HEK293 (cell line): Measurements from ENCODE around the gene HS6ST3.

ENCODE experiments used
- CTCF ChIA-PET: fragments of 350-600 bp; formaldehyde crosslinking; extraction: SDS; loops from one replicate; lab custom pipeline; 2021; ENCODE audit warnings: antibody characterized with exemption; lab: Yijun Ruan, JAX
- POLR2A ChIA-PET: fragments of 300-600 bp; formaldehyde crosslinking; extraction: SDS; loops from one replicate; lab custom pipeline; 2020; ENCODE audit warnings: antibody characterized with exemption, inconsistent platforms; lab: Yijun Ruan, JAX
- H3K27ac ChIP-seq: fragments of 200-500 bp; sonication (Bioruptor generic); 2 replicates; pipeline ENCODE4 v1.5.1; 2014; ENCODE audit warnings: low read depth, low read length, control low read depth, inconsistent platforms; ENCODE audit errors: extremely low read depth
- H3K36me3 ChIP-seq, 2 experiments: fragments of 200-500 bp in 1 of 2; sonication (Bioruptor generic) in 1 of 2; 1 replicate in 1 of 2; 2 replicates in 1 of 2; pipeline ENCODE4 v1.5.1; 2014 to 2017; ENCODE audit warnings: inconsistent platforms in 2 of 2, low read length in 2 of 2; ENCODE audit not compliant: control insufficient read depth in 2 of 2, insufficient read depth in 1 of 2
- H3K4me1 ChIP-seq: fragments of 200-500 bp; sonication (Bioruptor generic); 2 replicates; pipeline ENCODE4 v1.5.1; 2014; ENCODE audit warnings: mild to moderate bottlenecking, low read length, inconsistent platforms; ENCODE audit not compliant: control insufficient read depth, insufficient read depth
- H3K4me3 ChIP-seq: 2 replicates; pipeline ENCODE4 v1.5.1; 2011; ENCODE audit warnings: low read depth, mild to moderate bottlenecking, control low read depth, low read length, moderate library complexity
- H3K9me3 ChIP-seq: fragments of 200-500 bp; sonication (Bioruptor generic); 2 replicates; pipeline ENCODE4 v1.5.1; 2014; ENCODE audit warnings: low read depth, low read length, inconsistent platforms; ENCODE audit not compliant: control insufficient read depth, insufficient read depth
- GLI4 ChIP-seq: fragments of 450-650 bp; formaldehyde crosslinking; IDR thresholded peaks from 2 replicates; pipeline ENCODE4 v1.5.1; 2016; ENCODE audit warnings: missing biosample characterization, missing genetic modification characterization
- MZF1 ChIP-seq: fragments of 450-650 bp; formaldehyde crosslinking; IDR thresholded peaks from 2 replicates; pipeline ENCODE4 v1.5.1; 2017; ENCODE audit warnings: missing biosample characterization, missing genetic modification characterization, borderline replicate concordance
- SALL2 ChIP-seq: fragments of 450-650 bp; formaldehyde crosslinking; IDR thresholded peaks from 2 replicates; pipeline ENCODE4 v1.5.0; 2017; ENCODE audit warnings: missing biosample characterization, mild to moderate bottlenecking, missing genetic modification characterization, borderline replicate concordance
- SETDB1 ChIP-seq: IDR thresholded peaks from one replicate; pipeline ENCODE4 v1.6.1; 2017; ENCODE audit warnings: mild to moderate bottlenecking, low read length, moderate library complexity, mixed read lengths; ENCODE audit not compliant: insufficient read length
- YY1 ChIP-seq: fragments of 450-650 bp; formaldehyde crosslinking; IDR thresholded peaks from 2 replicates; pipeline ENCODE4 v1.5.1; 2018; ENCODE audit warnings: missing biosample characterization, missing genetic modification characterization
- ZBTB1 ChIP-seq: fragments of 450-650 bp; formaldehyde crosslinking; IDR thresholded peaks from 2 replicates; pipeline ENCODE4 v1.5.1; 2016; ENCODE audit warnings: missing biosample characterization, missing genetic modification characterization
- ZNF16 ChIP-seq: fragments of 450-650 bp; formaldehyde crosslinking; IDR thresholded peaks from 2 replicates; pipeline ENCODE4 v1.5.1; 2016; ENCODE audit warnings: low read depth, missing biosample characterization, missing genetic modification characterization
- ZNF621 ChIP-seq: fragments of 450-650 bp; formaldehyde crosslinking; IDR thresholded peaks from 2 replicates; pipeline ENCODE4 v1.5.1; 2017; ENCODE audit warnings: missing biosample characterization, missing genetic modification characterization
- ZNF658 ChIP-seq: fragments of 450-650 bp; formaldehyde crosslinking; IDR thresholded peaks from 2 replicates; pipeline ENCODE4; 2016; ENCODE audit warnings: missing biosample characterization, missing genetic modification characterization
- ZNF785 ChIP-seq: fragments of 450-650 bp; formaldehyde crosslinking; IDR thresholded peaks from 2 replicates; pipeline ENCODE4 v1.5.1; 2016; ENCODE audit warnings: missing biosample characterization, missing genetic modification characterization
- TF ChIP-seq, protein P1 (sequence below): fragments of 450-650 bp; formaldehyde crosslinking; IDR thresholded peaks from 2 replicates; pipeline ENCODE4 v1.5.1; 2016; ENCODE audit warnings: missing biosample characterization, missing genetic modification characterization
- TF ChIP-seq, protein P2 (sequence below): fragments of 450-650 bp; formaldehyde crosslinking; IDR thresholded peaks from 2 replicates; pipeline ENCODE4 v1.5.1; 2016; ENCODE audit warnings: missing biosample characterization, missing genetic modification characterization
- TF ChIP-seq, protein P3 (sequence below): fragments of 450-650 bp; formaldehyde crosslinking; conservative IDR thresholded peaks from 2 replicates; pipeline ENCODE4 v1.5.1; 2016; ENCODE audit warnings: low read depth, missing biosample characterization, missing genetic modification characterization
- TF ChIP-seq, protein P4 (sequence below): fragments of 450-650 bp; formaldehyde crosslinking; IDR thresholded peaks from 2 replicates; pipeline ENCODE4 v1.5.1; 2016; ENCODE audit warnings: missing biosample characterization, missing genetic modification characterization
- TF ChIP-seq, protein P5 (sequence below): fragments of 450-650 bp; formaldehyde crosslinking; IDR thresholded peaks from 2 replicates; pipeline ENCODE4 v1.5.1; 2016; ENCODE audit warnings: missing biosample characterization, missing genetic modification characterization
- TF ChIP-seq, protein P6 (sequence below): fragments of 450-650 bp; formaldehyde crosslinking; IDR thresholded peaks from 2 replicates; pipeline ENCODE4 v1.5.1; 2016; ENCODE audit warnings: missing biosample characterization, missing genetic modification characterization
- TF ChIP-seq, protein P7 (sequence below): fragments of 450-650 bp; formaldehyde crosslinking; IDR thresholded peaks from 2 replicates; pipeline ENCODE4 v1.5.1; 2016; ENCODE audit warnings: missing biosample characterization, missing genetic modification characterization, low read depth

HS6ST3 gene

DNA sequence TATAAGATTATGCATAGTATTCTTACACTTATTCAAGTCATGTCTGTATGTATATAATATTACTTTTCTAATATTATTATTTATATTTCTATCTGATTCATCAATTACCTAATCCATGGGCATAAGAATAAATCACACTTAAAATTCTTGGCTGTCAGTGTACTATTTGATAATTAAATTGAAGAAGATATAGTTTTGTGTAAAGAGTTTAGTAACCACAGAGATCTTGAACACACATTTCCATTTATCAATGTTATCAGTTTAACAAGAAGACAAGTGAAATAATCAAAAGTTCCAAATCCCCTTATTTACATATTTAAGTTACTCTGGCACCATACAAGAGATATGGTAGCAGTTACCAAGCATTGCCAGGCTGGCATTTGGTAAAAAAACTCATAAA is 659.9 kb downstream of the HS6ST3 start (continued):
- TF ChIP-seq, protein P1, sequence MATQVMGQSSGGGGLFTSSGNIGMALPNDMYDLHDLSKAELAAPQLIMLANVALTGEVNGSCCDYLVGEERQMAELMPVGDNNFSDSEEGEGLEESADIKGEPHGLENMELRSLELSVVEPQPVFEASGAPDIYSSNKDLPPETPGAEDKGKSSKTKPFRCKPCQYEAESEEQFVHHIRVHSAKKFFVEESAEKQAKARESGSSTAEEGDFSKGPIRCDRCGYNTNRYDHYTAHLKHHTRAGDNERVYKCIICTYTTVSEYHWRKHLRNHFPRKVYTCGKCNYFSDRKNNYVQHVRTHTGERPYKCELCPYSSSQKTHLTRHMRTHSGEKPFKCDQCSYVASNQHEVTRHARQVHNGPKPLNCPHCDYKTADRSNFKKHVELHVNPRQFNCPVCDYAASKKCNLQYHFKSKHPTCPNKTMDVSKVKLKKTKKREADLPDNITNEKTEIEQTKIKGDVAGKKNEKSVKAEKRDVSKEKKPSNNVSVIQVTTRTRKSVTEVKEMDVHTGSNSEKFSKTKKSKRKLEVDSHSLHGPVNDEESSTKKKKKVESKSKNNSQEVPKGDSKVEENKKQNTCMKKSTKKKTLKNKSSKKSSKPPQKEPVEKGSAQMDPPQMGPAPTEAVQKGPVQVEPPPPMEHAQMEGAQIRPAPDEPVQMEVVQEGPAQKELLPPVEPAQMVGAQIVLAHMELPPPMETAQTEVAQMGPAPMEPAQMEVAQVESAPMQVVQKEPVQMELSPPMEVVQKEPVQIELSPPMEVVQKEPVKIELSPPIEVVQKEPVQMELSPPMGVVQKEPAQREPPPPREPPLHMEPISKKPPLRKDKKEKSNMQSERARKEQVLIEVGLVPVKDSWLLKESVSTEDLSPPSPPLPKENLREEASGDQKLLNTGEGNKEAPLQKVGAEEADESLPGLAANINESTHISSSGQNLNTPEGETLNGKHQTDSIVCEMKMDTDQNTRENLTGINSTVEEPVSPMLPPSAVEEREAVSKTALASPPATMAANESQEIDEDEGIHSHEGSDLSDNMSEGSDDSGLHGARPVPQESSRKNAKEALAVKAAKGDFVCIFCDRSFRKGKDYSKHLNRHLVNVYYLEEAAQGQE (tag by site-specific recombination), result no peak

DNA sequence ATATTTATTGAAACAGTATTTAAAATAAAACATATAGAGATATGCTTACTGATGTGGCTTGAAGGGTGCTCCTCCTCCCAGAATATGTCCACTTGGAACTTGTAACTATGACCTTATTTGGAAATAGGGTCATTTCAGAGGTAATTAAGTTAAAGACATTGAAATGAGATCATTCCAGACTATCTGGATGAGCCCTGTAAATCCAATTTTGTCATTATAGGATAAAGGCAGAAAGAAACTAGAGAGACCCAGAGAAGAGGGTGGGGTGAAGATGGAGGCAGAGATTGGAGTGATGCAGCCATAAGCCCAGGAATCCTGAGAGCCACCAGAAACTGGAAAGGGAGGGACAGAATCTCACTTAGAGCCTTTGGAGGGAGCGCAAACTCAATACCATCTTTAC is 661.2 kb downstream of the HS6ST3 start:
- Histone ChIP-seq H3K4me1 (no peaks in the 10 kb centered on the region), H3K9me3 (no peaks in the 10 kb centered on the region)
- TF ChIP-seq, protein P2, sequence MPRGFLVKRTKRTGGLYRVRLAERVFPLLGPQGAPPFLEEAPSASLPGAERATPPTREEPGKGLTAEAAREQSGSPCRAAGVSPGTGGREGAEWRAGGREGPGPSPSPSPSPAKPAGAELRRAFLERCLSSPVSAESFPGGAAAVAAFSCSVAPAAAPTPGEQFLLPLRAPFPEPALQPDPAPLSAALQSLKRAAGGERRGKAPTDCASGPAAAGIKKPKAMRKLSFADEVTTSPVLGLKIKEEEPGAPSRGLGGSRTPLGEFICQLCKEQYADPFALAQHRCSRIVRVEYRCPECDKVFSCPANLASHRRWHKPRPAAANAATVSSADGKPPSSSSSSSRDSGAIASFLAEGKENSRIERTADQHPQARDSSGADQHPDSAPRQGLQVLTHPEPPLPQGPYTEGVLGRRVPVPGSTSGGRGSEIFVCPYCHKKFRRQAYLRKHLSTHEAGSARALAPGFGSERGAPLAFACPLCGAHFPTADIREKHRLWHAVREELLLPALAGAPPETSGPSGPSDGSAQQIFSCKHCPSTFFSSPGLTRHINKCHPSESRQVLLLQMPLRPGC, result no peak
- TF ChIP-seq ZBTB1 (tag by site-specific recombination) (no peak), ZNF658 (no peak), ZNF16 (no peak), MZF1 (tag by site-specific recombination) (no peak), ZNF621 (tag by site-specific recombination) (no peak), YY1 (tag by site-specific recombination) (no peak), GLI4 (tag by site-specific recombination) (no peak), SETDB1 (no peak), SALL2 (tag by site-specific recombination) (no peak), ZNF785 (tag by site-specific recombination) (no peak)
- TF ChIP-seq, protein P3, sequence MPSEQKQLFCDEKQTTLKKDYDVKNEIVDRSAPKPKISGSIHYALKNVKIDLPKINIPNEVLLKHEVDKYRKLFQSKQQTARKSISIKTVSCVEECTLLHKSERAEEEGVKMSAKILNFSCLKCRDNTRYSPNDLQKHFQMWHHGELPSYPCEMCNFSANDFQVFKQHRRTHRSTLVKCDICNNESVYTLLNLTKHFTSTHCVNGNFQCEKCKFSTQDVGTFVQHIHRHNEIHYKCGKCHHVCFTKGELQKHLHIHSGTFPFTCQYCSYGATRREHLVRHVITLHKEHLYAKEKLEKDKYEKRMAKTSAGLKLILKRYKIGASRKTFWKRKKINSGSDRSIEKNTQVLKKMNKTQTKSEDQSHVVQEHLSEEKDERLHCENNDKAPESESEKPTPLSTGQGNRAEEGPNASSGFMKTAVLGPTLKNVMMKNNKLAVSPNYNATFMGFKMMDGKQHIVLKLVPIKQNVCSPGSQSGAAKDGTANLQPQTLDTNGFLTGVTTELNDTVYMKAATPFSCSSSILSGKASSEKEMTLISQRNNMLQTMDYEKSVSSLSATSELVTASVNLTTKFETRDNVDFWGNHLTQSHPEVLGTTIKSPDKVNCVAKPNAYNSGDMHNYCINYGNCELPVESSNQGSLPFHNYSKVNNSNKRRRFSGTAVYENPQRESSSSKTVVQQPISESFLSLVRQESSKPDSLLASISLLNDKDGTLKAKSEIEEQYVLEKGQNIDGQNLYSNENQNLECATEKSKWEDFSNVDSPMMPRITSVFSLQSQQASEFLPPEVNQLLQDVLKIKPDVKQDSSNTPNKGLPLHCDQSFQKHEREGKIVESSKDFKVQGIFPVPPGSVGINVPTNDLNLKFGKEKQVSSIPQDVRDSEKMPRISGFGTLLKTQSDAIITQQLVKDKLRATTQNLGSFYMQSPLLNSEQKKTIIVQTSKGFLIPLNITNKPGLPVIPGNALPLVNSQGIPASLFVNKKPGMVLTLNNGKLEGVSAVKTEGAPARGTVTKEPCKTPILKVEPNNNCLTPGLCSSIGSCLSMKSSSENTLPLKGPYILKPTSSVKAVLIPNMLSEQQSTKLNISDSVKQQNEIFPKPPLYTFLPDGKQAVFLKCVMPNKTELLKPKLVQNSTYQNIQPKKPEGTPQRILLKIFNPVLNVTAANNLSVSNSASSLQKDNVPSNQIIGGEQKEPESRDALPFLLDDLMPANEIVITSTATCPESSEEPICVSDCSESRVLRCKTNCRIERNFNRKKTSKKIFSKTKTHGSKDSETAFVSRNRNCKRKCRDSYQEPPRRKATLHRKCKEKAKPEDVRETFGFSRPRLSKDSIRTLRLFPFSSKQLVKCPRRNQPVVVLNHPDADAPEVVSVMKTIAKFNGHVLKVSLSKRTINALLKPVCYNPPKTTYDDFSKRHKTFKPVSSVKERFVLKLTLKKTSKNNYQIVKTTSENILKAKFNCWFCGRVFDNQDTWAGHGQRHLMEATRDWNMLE (tag by site-specific recombination), result no peak
- TF ChIP-seq, protein P4, sequence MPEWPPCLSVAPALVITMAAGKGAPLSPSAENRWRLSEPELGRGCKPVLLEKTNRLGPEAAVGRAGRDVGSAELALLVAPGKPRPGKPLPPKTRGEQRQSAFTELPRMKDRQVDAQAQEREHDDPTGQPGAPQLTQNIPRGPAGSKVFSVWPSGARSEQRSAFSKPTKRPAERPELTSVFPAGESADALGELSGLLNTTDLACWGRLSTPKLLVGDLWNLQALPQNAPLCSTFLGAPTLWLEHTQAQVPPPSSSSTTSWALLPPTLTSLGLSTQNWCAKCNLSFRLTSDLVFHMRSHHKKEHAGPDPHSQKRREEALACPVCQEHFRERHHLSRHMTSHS (tag by site-specific recombination), result no peak
- TF ChIP-seq, protein P5, sequence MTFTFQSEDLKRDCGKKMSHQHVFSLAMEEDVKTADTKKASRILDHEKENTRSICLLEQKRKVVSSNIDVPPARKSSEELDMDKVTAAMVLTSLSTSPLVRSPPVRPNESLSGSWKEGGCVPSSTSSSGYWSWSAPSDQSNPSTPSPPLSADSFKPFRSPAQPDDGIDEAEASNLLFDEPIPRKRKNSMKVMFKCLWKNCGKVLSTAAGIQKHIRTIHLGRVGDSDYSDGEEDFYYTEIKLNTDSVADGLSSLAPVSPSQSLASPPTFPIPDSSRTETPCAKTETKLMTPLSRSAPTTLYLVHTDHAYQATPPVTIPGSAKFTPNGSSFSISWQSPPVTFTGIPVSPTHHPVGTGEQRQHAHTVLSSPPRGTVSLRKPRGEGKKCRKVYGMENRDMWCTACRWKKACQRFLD, result no peak
- TF ChIP-seq, protein P6, sequence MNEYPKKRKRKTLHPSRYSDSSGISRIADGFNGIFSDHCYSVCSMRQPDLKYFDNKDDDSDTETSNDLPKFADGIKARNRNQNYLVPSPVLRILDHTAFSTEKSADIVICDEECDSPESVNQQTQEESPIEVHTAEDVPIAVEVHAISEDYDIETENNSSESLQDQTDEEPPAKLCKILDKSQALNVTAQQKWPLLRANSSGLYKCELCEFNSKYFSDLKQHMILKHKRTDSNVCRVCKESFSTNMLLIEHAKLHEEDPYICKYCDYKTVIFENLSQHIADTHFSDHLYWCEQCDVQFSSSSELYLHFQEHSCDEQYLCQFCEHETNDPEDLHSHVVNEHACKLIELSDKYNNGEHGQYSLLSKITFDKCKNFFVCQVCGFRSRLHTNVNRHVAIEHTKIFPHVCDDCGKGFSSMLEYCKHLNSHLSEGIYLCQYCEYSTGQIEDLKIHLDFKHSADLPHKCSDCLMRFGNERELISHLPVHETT, result no peak
- TF ChIP-seq, protein P7, sequence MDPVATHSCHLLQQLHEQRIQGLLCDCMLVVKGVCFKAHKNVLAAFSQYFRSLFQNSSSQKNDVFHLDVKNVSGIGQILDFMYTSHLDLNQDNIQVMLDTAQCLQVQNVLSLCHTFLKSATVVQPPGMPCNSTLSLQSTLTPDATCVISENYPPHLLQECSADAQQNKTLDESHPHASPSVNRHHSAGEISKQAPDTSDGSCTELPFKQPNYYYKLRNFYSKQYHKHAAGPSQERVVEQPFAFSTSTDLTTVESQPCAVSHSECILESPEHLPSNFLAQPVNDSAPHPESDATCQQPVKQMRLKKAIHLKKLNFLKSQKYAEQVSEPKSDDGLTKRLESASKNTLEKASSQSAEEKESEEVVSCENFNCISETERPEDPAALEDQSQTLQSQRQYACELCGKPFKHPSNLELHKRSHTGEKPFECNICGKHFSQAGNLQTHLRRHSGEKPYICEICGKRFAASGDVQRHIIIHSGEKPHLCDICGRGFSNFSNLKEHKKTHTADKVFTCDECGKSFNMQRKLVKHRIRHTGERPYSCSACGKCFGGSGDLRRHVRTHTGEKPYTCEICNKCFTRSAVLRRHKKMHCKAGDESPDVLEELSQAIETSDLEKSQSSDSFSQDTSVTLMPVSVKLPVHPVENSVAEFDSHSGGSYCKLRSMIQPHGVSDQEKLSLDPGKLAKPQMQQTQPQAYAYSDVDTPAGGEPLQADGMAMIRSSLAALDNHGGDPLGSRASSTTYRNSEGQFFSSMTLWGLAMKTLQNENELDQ (tag by site-specific recombination), result no peak
- TF ChIP-seq, all 188 proteins: peak for 0
- Histone ChIP-seq H3K4me3 (no peak overlapping the region), H3K27ac (no peak overlapping the region), H3K36me3 (no peaks in the 10 kb centered on the region)
- ChIA-PET CTCF (no interaction called here), POLR2A (no interaction called here)
